Measurements from ENCODE around the gene TRIP10.
"Not testable (repeated sequence)": the region's sequence is repeated elsewhere in the genome, so short reads cannot be mapped to it uniquely, and the experiment has no call there.

Gene TRIP10

GRCh38 chr19:6705931-6706632, 33.4 kb upstream of the TRIP10 start:
- peaks cover 10% of the 10 kb centered on the region for H3K27me3 ChIP-seq (ENCODE audit: control insufficient read depth, insufficient read depth, low read length)
- H3K9ac ChIP-seq (ENCODE audit: low read length) = no peak overlapping the region
- no peaks in the 10 kb centered on the region for H3K9me3 ChIP-seq (ENCODE audit: control insufficient read depth, low read length)
- H3K4me1 ChIP-seq (ENCODE audit: control insufficient read depth, insufficient read depth, low read length) = no peaks in the 10 kb centered on the region
- H3K4me3 ChIP-seq (ENCODE audit: low read length) = no peak overlapping the region
- no peaks in the 10 kb centered on the region for H3K36me3 ChIP-seq (ENCODE audit: control insufficient read depth, insufficient read depth, low read length)

GRCh38 chr19:6706633-6706958, 32.9 kb upstream of the TRIP10 start:
- Histone ChIP-seq H3K9ac (ENCODE audit: low read length) (no peak overlapping the region), H3K4me3 (ENCODE audit: low read length) (no peak overlapping the region), H3K27me3 (ENCODE audit: control insufficient read depth, insufficient read depth, low read length) (peaks cover 10% of the 10 kb centered on the region), H3K4me1 (ENCODE audit: control insufficient read depth, insufficient read depth, low read length) (no peaks in the 10 kb centered on the region), H3K9me3 (ENCODE audit: control insufficient read depth, low read length) (no peaks in the 10 kb centered on the region), H3K36me3 (ENCODE audit: control insufficient read depth, insufficient read depth, low read length) (no peaks in the 10 kb centered on the region)

- Histone ChIP-seq H3K4me1 (ENCODE audit: control insufficient read depth, insufficient read depth, low read length) (no peaks in the 10 kb centered on the region), H3K4me3 (ENCODE audit: low read length) (no peak overlapping the region), H3K9ac (ENCODE audit: low read length) (no peak overlapping the region), H3K9me3 (ENCODE audit: control insufficient read depth, low read length) (no peaks in the 10 kb centered on the region), H3K36me3 (ENCODE audit: control insufficient read depth, insufficient read depth, low read length) (no peaks in the 10 kb centered on the region), H3K27me3 (ENCODE audit: control insufficient read depth, insufficient read depth, low read length) (peaks cover 10% of the 10 kb centered on the region)
Measured at GRCh38 chr19:6707011-6707657, 32.3 kb upstream of the TRIP10 start.

- no peaks in the 10 kb centered on the region for H3K36me3 ChIP-seq (ENCODE audit: control insufficient read depth, insufficient read depth, low read length)
- H3K9ac ChIP-seq (ENCODE audit: low read length) = no peak overlapping the region
- no peak overlapping the region for H3K4me3 ChIP-seq (ENCODE audit: low read length)
- H3K9me3 ChIP-seq (ENCODE audit: control insufficient read depth, low read length) = no peaks in the 10 kb centered on the region
- H3K27me3 ChIP-seq (ENCODE audit: control insufficient read depth, insufficient read depth, low read length) = peaks cover 10% of the 10 kb centered on the region
- no peaks in the 10 kb centered on the region for H3K4me1 ChIP-seq (ENCODE audit: control insufficient read depth, insufficient read depth, low read length)
Measured at GRCh38 chr19:6707658-6708018, 31.8 kb upstream of the TRIP10 start.

- H3K36me3 ChIP-seq (ENCODE audit: control insufficient read depth, insufficient read depth, low read length) = no peaks in the 10 kb centered on the region
- no peaks in the 10 kb centered on the region for H3K9me3 ChIP-seq (ENCODE audit: control insufficient read depth, low read length)
- no peak overlapping the region for H3K4me3 ChIP-seq (ENCODE audit: low read length)
- peaks cover 10% of the 10 kb centered on the region for H3K27me3 ChIP-seq (ENCODE audit: control insufficient read depth, insufficient read depth, low read length)
- no peaks in the 10 kb centered on the region for H3K4me1 ChIP-seq (ENCODE audit: control insufficient read depth, insufficient read depth, low read length)
- no peak overlapping the region for H3K9ac ChIP-seq (ENCODE audit: low read length)
Measured at GRCh38 chr19:6708346-6708745, 31.1 kb upstream of the TRIP10 start.

- H3K27me3 ChIP-seq (ENCODE audit: control insufficient read depth, insufficient read depth, low read length) = peaks cover 10% of the 10 kb centered on the region
- H3K4me1 ChIP-seq (ENCODE audit: control insufficient read depth, insufficient read depth, low read length); H3K9me3 ChIP-seq (ENCODE audit: control insufficient read depth, low read length); H3K4me3 ChIP-seq (ENCODE audit: low read length); H3K9ac ChIP-seq (ENCODE audit: low read length); H3K36me3 ChIP-seq (ENCODE audit: control insufficient read depth, insufficient read depth, low read length): not testable (repeated sequence)
Measured at GRCh38 chr19:6708913-6709312, 30.6 kb upstream of the TRIP10 start.

GRCh38 chr19:6709549-6709948, 29.9 kb upstream of the TRIP10 start:
- Histone ChIP-seq H3K4me3 (ENCODE audit: low read length) (no peak overlapping the region), H3K9me3 (ENCODE audit: control insufficient read depth, low read length) (no peaks in the 10 kb centered on the region), H3K4me1 (ENCODE audit: control insufficient read depth, insufficient read depth, low read length) (no peaks in the 10 kb centered on the region), H3K36me3 (ENCODE audit: control insufficient read depth, insufficient read depth, low read length) (no peaks in the 10 kb centered on the region), H3K27me3 (ENCODE audit: control insufficient read depth, insufficient read depth, low read length) (peaks cover 10% of the 10 kb centered on the region), H3K9ac (ENCODE audit: low read length) (no peak overlapping the region)

GRCh38 chr19:6710273-6711077, 29.0 kb upstream of the TRIP10 start:
- peaks cover 10% of the 10 kb centered on the region for H3K27me3 ChIP-seq (ENCODE audit: control insufficient read depth, insufficient read depth, low read length)
- H3K4me1 ChIP-seq (ENCODE audit: control insufficient read depth, insufficient read depth, low read length) = no peaks in the 10 kb centered on the region
- H3K9ac ChIP-seq (ENCODE audit: low read length) = no peak overlapping the region
- H3K36me3 ChIP-seq (ENCODE audit: control insufficient read depth, insufficient read depth, low read length) = no peaks in the 10 kb centered on the region
- H3K4me3 ChIP-seq (ENCODE audit: low read length) = no peak overlapping the region
- no peaks in the 10 kb centered on the region for H3K9me3 ChIP-seq (ENCODE audit: control insufficient read depth, low read length)

- no peaks in the 10 kb centered on the region for H3K9me3 ChIP-seq (ENCODE audit: control insufficient read depth, low read length)
- peaks cover 10% of the 10 kb centered on the region for H3K27me3 ChIP-seq (ENCODE audit: control insufficient read depth, insufficient read depth, low read length)
- H3K4me1 ChIP-seq (ENCODE audit: control insufficient read depth, insufficient read depth, low read length) = no peaks in the 10 kb centered on the region
- H3K36me3 ChIP-seq (ENCODE audit: control insufficient read depth, insufficient read depth, low read length) = no peaks in the 10 kb centered on the region
- H3K4me3 ChIP-seq (ENCODE audit: low read length) = no peak overlapping the region
- no peak overlapping the region for H3K9ac ChIP-seq (ENCODE audit: low read length)
Measured at GRCh38 chr19:6711078-6711361, 28.5 kb upstream of the TRIP10 start.

- Histone ChIP-seq H3K27me3 (ENCODE audit: control insufficient read depth, insufficient read depth, low read length) (peaks cover 10% of the 10 kb centered on the region), H3K9ac (ENCODE audit: low read length) (no peak overlapping the region), H3K4me3 (ENCODE audit: low read length) (no peak overlapping the region), H3K36me3 (ENCODE audit: control insufficient read depth, insufficient read depth, low read length) (no peaks in the 10 kb centered on the region), H3K4me1 (ENCODE audit: control insufficient read depth, insufficient read depth, low read length) (no peaks in the 10 kb centered on the region), H3K9me3 (ENCODE audit: control insufficient read depth, low read length) (no peaks in the 10 kb centered on the region)
Measured at GRCh38 chr19:6711605-6712004, 27.9 kb upstream of the TRIP10 start.

GRCh38 chr19:6712231-6712630, 27.2 kb upstream of the TRIP10 start:
- H3K36me3 ChIP-seq (ENCODE audit: control insufficient read depth, insufficient read depth, low read length) = no peaks in the 10 kb centered on the region
- H3K4me3 ChIP-seq (ENCODE audit: low read length) = no peak overlapping the region
- H3K4me1 ChIP-seq (ENCODE audit: control insufficient read depth, insufficient read depth, low read length) = no peaks in the 10 kb centered on the region
- H3K9me3 ChIP-seq (ENCODE audit: control insufficient read depth, low read length) = no peaks in the 10 kb centered on the region
- peaks cover 10% of the 10 kb centered on the region for H3K27me3 ChIP-seq (ENCODE audit: control insufficient read depth, insufficient read depth, low read length)
- no peak overlapping the region for H3K9ac ChIP-seq (ENCODE audit: low read length)

Data from mucosa of stomach (tissue), 1 donor.